Measurements from ENCODE around the gene PTH2R. TPM values are rescaled to one million over a fixed set of nuclear protein-coding genes. Genes with fewer than 3 reads are reported as not detected.

The PTH2R gene
- total RNA-seq, 1 donor from 2014 or later: not detected

DNA sequence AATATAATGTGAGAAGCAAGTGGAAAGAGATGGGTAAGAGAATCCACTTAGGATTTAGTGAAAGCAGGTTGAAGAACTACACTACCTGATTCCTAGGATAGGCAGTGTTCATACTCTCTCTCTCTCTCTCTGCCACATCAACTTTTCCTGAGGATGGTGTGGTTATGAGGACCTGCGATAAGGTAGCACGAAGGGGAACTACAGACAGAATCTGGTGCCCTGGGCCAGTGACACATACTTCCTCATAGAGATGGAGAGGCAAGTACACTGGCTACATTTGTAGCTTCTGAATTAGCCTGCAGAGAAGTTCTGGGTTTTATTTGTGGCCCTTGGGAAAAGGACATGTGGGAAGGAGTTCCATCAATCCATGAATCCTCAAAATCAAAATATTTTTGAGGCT, 44.5 kb downstream of the PTH2R start:
- Histone ChIP-seq H3K9me3 (no peaks in the 10 kb centered on the region), H3K27me3 (no peaks in the 10 kb centered on the region), H3K4me1 (no peaks in the 10 kb centered on the region), H3K27ac (no peak overlapping the region), H3K4me3 (no peak overlapping the region), H3K36me3 (no peaks in the 10 kb centered on the region)
- DNase-seq (ENCODE audit: extremely low spot score in 2 of 2): no peak
- intact Hi-C loops (cut with DNase I): no loop called here
- TF ChIP-seq POLR2AphosphoS5 (IDR thresholded peaks at IDR 0.05; ENCODE audit: insufficient read depth in 1 of 2, low read depth in 1 of 2) (no peak), POLR2A (IDR thresholded peaks at IDR 0.05) (no peak)
- TF ChIP-seq, protein P1, sequence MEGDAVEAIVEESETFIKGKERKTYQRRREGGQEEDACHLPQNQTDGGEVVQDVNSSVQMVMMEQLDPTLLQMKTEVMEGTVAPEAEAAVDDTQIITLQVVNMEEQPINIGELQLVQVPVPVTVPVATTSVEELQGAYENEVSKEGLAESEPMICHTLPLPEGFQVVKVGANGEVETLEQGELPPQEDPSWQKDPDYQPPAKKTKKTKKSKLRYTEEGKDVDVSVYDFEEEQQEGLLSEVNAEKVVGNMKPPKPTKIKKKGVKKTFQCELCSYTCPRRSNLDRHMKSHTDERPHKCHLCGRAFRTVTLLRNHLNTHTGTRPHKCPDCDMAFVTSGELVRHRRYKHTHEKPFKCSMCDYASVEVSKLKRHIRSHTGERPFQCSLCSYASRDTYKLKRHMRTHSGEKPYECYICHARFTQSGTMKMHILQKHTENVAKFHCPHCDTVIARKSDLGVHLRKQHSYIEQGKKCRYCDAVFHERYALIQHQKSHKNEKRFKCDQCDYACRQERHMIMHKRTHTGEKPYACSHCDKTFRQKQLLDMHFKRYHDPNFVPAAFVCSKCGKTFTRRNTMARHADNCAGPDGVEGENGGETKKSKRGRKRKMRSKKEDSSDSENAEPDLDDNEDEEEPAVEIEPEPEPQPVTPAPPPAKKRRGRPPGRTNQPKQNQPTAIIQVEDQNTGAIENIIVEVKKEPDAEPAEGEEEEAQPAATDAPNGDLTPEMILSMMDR (IDR thresholded peaks at IDR 0.05): no peak

DNA sequence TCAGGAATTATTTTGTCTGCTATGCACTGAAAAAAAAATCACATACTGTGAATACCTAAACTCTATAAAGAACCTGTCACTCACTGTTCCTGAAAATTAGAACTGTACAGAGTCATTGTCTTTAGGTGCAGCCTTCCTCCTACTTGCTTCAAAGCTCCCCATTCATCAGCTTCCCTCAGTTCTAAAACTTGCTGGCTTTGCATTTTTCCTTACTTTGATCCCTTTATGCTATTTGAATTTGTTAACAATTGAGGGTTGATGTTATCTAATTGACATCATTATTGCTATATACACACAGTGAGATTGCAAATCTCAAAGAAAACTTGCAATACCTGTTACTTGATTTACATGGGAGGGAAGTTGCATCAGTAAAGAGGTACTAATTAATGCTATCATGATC, 48.3 kb downstream of the PTH2R start:
- Histone ChIP-seq H3K9me3 (no peaks in the 10 kb centered on the region), H3K27ac (no peak overlapping the region), H3K4me1 (no peaks in the 10 kb centered on the region), H3K4me3 (no peak overlapping the region), H3K36me3 (no peaks in the 10 kb centered on the region), H3K27me3 (no peaks in the 10 kb centered on the region)
- intact Hi-C loops (cut with DNase I): no loop called here
- TF ChIP-seq, protein P1 (IDR thresholded peaks at IDR 0.05): no peak
- TF ChIP-seq POLR2A (IDR thresholded peaks at IDR 0.05) (no peak), POLR2AphosphoS5 (IDR thresholded peaks at IDR 0.05; ENCODE audit: insufficient read depth in 1 of 2, low read depth in 1 of 2) (no peak)
- DNase-seq (ENCODE audit: extremely low spot score in 2 of 2): no peak

DNA sequence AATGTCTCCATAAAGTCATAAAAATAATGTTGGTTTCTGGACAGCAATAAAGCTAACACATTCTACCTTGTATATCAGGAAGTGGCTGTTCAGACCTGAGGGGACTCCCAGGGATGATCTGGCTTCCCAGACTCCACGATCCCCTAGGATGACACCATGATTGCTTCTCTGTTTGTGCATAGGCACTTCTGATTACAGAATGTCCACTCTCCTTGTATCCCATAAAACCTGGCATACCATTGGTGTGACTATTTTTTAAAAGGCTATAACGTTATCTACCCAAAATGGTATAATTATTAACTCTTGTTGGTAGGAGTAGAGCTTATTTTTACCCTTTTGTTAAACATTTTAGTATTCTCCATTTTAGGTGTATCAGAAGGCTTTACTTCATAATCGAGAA, 57.1 kb downstream of the PTH2R start:
- TF ChIP-seq, protein P1 (IDR thresholded peaks at IDR 0.05): no peak
- no peak for TF ChIP-seq POLR2A (IDR thresholded peaks at IDR 0.05)
- no peak overlapping the region for H3K27ac ChIP-seq
- H3K9me3 ChIP-seq: no peaks in the 10 kb centered on the region
- H3K4me1 ChIP-seq: no peaks in the 10 kb centered on the region
- no peaks in the 10 kb centered on the region for H3K27me3 ChIP-seq
- no peaks in the 10 kb centered on the region for H3K36me3 ChIP-seq
- intact Hi-C loops (cut with DNase I): no loop called here
- H3K4me3 ChIP-seq: no peak overlapping the region
- DNase-seq (ENCODE audit: extremely low spot score in 2 of 2): no peak

DNA sequence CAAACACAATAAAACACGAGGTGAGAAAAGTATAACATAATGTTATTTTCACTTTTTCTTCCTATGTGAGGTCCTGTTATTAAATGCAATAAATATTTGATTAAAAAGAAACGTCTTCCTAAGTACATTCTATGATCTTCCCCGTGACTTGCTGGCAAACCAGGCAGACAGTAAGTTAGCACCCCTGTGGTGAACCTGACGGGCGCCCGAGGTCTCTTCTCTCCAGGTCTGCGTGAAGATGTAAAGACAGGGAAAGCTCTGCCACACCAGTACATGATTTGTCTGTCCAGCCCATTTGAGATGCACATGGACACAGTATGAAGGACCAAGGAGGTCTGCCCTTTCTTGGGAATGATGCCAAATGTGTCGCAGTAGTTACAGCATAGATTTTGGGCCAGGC, 57.6 kb downstream of the PTH2R start:
- no peak for TF ChIP-seq POLR2A (IDR thresholded peaks at IDR 0.05)
- no peak for TF ChIP-seq POLR2AphosphoS5 (IDR thresholded peaks at IDR 0.05; ENCODE audit: insufficient read depth in 1 of 2, low read depth in 1 of 2)
- TF ChIP-seq, protein P1 (IDR thresholded peaks at IDR 0.05): no peak
- Histone ChIP-seq H3K27me3 (no peaks in the 10 kb centered on the region), H3K27ac (no peak overlapping the region), H3K9me3 (no peaks in the 10 kb centered on the region), H3K36me3 (no peaks in the 10 kb centered on the region), H3K4me1 (no peaks in the 10 kb centered on the region), H3K4me3 (no peak overlapping the region)
- DNase-seq (ENCODE audit: extremely low spot score in 2 of 2): no peak
- intact Hi-C loops (cut with DNase I): no loop called here

DNA sequence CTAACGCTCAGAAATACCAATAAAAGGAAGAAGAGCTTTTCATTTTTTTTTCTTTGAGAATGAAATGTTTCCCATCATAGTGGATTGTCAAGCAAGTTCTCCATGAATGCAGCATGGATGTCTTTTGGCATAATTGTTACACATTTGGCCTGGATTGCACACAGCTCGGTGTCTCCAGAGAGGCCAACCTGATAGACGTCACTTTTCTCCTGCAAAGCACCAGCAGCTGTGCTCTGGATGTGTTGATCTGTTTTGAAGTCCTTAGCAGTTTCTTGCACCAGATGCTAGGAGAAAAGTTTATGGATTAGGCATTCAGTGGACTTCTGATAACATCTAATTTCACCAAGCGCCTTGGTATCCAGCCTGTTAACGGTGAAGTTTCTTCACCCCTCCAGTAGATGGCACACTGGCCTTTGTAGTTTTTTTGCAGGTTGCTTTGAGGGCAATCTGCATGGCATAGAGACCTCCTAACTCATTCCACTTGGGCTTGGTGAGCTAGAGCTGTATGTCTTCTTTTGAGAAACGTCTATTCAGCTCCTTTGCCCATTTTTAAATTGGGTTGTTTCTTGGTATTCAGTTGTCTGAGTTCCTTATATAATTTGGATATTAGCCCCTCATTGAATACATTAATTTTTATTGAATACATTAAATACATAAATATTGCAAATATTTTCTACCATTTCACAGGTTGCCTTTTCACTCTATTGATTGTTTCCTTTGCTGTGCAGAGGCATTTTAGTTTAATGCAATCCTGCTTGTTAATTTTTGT, 59.7 kb downstream of the PTH2R start:
- no peaks in the 10 kb centered on the region for H3K9me3 ChIP-seq

More for the DNA sequence above, 59.7 kb downstream of the PTH2R start:
- H3K27ac ChIP-seq: no peak overlapping the region
- DNase-seq (ENCODE audit: extremely low spot score in 2 of 2): no peak
- TF ChIP-seq POLR2A (IDR thresholded peaks at IDR 0.05) (no peak), POLR2AphosphoS5 (IDR thresholded peaks at IDR 0.05; ENCODE audit: insufficient read depth in 1 of 2, low read depth in 1 of 2) (no peak)
- TF ChIP-seq, protein P1 (IDR thresholded peaks at IDR 0.05): no peak
- no peaks in the 10 kb centered on the region for H3K4me1 ChIP-seq
- no peaks in the 10 kb centered on the region for H3K36me3 ChIP-seq
- intact Hi-C loops (cut with DNase I): no loop called here
- H3K27me3 ChIP-seq: no peaks in the 10 kb centered on the region
- H3K4me3 ChIP-seq: no peak overlapping the region
